Fibroblast of skin of left quadriceps (primary cell): ENCODE results near the gene SLC1A4.
"Not testable (repeated sequence)": the region's sequence is repeated elsewhere in the genome, so short reads cannot be mapped to it uniquely, and the experiment has no call there.

Experiments
- DNase-seq, 2 experiments: peaks; one replicate each; pipeline ENCODE4 v3.0.0-alpha.2; 2013; ENCODE audit warnings: low read depth in 2 of 2

Gene SLC1A4

GRCh38 chr2:64989126-64989981, at the start of gene SLC1A4:
SLC1A4 (plus strand) TSS chr2:64989399; CDS start chr2:64989644, 245 bp downstream.
- DNase-seq: peak; percentile 73 to 75

- DNase-seq: no peak
Observed at GRCh38 chr2:64941143-64941542, 48.1 kb upstream of the SLC1A4 start.

GRCh38 chr2:64941801-64942200, 47.4 kb upstream of the SLC1A4 start:
- no peak for DNase-seq

DNA sequence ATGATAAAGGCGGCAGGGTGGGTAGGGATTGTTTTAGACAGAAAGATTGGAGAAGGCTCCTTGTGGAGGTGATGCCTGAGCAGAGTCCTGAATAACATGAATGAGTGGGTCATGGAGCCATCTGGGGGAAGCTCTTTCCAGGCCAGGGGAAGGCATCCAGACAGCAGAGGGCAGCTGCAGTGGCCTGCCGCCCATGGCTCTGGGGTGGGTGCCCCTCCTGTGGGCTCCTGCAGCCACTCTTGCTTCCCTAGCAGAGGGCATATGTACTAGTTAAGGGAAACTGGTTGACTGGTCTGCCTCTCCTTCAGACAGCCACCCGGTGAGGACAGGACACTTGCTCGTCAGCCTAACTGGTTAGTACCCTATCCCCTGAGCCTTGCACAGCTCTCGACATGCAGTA, 46.5 kb upstream of the SLC1A4 start:
- DNase-seq: no peak

DNA sequence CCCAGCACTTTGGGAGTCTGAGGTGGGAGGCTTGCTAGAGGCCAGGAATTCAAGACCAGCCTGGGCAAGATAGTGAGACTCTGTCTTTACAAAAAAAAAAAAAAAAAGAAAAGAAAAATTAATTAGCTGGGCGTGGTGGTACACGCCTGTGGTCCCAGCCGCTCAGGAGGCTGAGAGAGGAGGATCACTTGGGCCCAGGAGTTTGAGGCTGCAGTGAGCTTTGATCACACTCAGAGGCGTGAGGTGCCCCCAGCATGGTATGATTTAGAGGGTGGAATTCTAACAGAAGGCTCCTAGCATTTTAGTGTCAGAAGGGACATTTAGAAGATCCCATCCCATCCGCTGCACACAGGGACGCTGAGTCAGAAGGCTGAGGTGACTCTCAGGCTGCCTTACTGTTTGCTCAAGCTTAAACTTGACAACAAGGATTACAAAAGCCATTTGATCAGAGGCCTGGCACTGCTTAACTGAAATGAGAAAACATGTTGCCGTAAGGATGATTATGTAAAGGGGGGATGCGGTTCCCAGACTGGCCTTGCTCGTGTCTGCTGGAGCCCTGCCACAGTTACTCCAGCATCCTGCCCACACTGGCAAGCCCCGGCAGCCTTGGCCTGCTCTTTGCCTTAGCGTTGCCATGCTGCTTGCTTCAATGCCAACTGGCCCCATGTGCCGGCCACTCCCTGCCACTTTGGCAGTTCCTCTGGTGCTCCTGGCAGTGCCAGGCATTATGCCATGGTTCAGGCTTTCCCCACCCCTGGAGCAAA, 45.6 kb upstream of the SLC1A4 start:
- DNase-seq: no peak

DNA sequence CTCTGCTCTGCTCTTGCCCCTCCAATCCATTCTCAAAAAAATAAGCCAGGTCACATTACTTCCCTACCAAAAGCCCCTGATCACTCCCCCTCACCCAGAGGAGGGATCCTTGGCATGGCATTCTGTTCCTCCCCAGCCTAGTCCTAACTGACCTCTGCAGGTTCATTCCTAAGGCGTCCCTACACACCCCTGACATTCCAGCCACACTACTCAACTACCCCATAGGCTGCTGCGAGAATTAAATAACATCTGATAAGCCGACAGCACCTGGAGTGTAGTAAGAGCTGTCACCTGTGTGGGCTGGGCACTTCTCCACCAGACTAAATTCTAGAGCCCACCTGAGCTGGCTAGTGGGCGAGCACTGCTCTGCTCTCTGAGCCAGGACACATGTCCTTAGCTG, 44.7 kb upstream of the SLC1A4 start:
- no peak for DNase-seq

- no peak for DNase-seq
Observed at GRCh38 chr2:64945973-64946768, 43.0 kb upstream of the SLC1A4 start.

- no peak for DNase-seq
Observed at GRCh38 chr2:64946769-64947247, 42.4 kb upstream of the SLC1A4 start.

GRCh38 chr2:64947885-64948284, 41.3 kb upstream of the SLC1A4 start:
- DNase-seq: no peak

- DNase-seq: no peak
Observed at GRCh38 chr2:64950226-64951160, 38.7 kb upstream of the SLC1A4 start.

DNA sequence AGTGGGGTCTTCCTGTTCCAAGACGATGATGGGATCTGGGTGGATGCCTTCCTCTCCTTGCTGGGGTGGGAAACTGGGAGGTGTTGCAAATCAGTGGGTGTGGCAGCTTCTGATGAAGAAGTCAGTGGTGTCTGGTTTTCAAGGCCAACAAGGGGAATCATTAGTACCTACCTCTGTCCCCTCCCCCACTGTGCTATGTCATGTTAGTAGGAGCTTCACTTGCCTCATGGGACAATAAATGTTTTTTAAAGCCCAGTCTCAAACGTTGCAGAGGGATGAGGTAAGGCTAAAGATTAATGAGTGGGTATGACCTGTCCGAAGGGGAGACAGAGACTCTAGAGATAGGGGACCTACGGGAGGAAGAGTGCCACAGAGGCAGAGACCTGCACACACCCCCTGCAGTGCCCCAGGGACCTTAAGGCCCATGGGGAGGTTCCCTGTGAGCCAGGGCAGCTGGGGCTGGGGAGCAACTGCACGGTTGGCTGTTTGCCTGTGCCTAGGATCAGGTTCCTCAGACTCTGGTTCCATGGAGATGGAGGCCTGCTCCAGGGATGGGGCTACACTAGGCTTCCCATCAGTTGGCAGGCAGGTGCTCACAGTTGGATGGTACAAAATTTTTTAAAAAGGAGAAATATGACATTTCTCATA, 37.8 kb upstream of the SLC1A4 start:
- DNase-seq: no peak

GRCh38 chr2:64952096-64952495, 37.1 kb upstream of the SLC1A4 start:
- DNase-seq: no peak

GRCh38 chr2:64952511-64953482, 36.4 kb upstream of the SLC1A4 start:
- DNase-seq: peak; percentile 17 to 27

DNA sequence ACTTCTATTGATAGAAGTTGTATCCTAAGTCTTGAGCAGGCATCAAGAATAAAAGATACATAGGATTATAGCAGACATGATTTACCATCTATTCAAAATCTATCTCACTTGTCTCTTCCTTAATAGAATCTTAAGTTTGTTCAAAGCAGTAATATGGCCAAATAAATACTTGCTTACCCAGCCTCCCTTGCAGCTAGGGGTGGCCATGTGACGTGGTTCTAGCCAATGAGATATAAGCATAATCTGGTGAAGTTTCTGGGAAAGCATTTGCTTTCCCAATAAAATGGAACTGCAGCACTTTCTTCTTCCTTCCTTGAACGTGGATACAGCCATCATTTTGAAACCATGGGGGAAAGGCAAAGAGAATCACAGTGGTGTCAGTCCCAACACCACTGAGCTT, 33.7 kb upstream of the SLC1A4 start:
- no peak for DNase-seq

DNA sequence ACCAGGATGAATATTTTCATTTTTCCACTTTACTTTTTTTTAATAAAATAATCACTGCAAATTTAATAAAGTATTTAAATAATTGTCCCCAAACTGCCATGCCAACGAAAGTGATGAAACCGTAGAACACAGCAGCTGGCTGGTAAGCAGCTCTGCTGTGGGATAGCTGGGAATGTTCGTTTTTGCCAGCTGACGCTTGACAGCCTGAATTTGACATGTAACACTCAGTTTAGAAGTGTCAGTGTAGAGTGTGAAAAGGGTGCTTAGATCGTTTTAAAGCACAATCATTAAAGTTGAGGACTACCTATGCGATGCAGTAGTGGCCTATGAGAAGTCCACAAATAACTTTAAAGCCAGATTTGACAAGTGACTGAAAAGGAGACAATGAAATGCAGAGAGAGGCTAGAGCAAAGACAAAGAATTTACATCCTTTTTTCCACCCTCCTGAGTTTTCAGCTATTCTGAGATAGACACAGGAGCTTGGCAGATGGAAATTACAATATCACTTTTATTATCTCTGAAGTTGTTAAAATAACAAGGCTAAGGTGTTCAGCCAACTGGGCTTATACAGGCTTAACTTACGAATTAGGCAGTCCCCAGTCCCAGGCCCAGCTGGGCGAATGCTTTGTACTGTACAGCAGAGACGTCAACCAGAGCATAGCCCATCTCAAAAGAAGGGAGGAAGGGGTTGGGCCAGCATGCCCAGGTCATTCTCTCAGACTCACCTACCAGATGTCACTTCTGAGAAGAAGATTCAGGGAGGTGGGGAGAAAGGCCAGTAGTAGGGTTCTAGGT, 31.9 kb upstream of the SLC1A4 start:
- DNase-seq: no peak

DNA sequence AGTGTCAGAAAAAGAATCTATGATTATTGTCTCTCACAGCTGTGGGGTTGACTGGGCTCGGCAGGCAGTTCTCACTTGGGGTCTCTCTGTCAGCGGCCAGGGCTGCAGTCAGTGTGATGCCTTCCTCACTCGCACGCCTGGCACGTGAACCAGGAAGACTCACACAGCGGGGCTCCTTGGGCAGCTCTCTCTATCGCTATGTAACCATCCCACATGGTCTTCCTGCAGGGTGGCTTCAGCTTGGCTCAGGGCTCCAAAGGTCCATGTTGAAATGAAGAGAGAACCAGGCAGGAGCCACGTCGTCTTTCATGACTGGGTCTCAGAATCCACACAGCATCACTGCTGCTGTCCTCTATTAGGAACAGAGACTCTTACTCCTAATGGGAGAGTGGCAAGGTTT, 30.6 kb upstream of the SLC1A4 start:
- no peak for DNase-seq

GRCh38 chr2:64960819-64961218, 28.4 kb upstream of the SLC1A4 start:
- no peak for DNase-seq

GRCh38 chr2:64963138-64963537, 26.1 kb upstream of the SLC1A4 start:
- not testable (repeated sequence) for DNase-seq
